GM19023 (cell line): ENCODE results near the gene POLR2J.

Experiments used
- ATAC-seq: cut with Tn5 transposase; IDR thresholded peaks from one replicate; pipeline ENCODE4 v1.9.1; 2021; ENCODE audit warnings: mild to moderate bottlenecking, moderate library complexity; ENCODE audit not compliant: unreplicated experiment

POLR2J gene

DNA sequence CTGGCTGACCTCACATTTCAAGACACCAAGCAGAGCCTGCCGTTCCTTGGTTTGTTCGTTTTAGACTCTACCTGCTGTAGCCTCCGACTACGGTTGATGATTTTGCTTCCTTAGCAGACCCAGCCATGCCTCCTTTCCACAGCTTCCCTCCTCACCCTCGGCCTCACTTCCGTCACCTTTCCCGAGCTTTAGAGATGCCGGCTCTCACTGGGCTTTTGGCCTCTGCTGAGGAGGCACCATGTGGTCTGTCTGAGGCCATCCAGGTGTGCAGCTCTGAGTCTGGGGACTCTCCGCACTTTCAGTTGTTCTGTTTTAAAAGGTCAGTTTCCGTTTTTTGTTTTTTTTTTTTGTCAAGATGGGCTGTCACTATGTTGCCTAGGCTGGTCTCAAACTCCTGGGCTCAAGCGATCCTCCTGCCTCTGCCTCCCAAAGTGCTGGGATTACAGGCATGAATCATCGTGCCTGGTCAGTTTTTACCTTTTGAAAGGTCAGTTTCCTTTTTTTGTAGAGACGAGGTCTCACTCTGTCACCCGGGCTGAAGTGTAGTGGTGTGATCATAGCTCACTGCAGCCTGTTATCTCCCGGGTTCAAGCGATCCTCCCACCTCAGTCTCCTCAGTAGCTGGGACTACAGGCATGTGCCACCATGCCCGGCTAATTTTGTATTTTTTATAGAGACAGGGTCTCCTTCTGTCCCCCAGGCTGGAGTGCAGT lies 33.6 kb downstream of the POLR2J start:
- peak; percentile 41 for ATAC-seq

DNA sequence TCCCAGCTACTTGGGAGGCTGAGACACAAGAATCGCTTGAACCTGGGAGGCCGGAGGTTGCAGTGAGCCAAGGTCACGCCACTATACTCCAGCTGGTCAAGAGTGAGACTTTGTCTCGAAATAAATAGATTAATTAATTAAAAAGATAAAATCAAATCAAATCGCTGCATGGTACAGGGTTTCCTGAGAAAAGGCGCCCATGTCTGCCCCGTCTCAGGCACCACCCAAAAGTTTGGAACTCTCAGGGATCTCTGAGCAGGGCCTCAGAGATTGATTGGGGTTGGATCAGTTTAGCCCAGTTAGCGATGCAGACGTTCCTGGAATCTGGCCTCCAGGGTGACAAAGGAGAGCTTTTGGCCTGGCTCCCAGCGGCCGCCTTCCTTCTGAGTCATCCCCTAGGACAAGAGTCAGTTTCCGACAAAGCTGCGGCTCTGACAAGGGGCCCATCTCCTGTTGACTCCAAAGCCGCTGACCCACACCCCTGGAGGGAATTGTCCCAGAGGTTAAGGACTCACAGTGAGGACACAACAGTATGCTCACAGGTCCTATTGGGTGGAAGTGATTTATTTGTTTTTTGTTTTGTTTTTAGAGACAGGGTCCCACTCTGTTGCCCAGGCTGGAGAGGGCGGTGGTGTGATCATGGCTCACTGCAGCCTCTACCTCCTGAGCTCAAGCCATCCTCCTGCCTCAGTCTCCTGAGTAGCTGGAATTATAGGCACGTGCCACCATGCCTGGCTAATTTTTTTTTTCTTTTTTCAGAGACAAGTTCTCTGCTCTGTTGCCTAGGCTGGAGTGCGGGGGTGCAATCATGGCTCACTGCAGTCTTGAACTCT lies 38.5 kb downstream of the POLR2J start:
- ATAC-seq, result no peak

DNA sequence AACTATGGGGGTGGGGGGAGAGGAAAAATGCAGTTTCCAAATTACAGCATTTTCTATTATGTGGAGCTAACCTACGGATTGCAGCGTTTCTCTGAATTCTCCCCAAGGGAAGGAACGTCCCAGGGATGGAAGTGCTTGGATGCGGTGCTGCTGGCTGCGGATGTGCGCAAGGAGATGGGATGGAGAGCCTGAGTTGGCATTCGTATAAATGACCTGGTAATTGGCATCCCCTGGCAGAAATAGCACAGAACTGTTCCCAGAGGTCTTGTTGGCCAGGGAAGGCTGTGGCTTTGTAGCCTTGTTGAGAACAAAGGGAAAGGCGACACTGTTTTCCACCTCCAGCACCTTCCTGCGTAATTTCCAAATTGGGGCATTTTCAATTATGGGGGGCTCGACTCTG lies 42.6 kb downstream of the POLR2J start:
- ATAC-seq, result no peak

DNA sequence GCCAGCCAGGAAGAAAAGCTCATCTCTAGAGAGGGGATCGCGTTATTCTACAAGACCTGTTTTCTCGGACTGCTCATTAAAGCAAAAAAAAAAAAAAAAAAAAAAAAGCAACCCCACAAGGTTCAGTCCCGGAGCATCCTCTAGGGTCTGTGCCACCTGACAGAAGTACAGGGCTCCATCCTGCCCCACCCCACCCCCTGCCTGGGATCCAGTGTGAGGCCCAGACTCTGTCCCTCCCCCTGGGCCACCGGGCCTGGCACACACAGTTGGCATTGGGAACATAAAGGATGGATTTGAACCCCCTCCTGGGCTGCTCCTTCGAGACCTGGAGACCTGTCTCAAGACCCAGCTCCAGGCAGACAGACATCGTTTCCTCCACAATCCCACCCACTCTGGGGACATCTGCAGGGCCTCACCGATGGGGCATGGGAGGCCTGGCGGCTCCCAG lies 44.7 kb downstream of the POLR2J start:
- no peak for ATAC-seq

GRCh38 chr7:102433219-102434038 lies 45.3 kb downstream of the POLR2J start, which contains the start of gene ORAI2:
TSS of gene ORAI2 (plus strand) at chr7:102433575. CDS start at chr7:102438957, 5,382 bp downstream.
- peak; percentile 67 for ATAC-seq

DNA sequence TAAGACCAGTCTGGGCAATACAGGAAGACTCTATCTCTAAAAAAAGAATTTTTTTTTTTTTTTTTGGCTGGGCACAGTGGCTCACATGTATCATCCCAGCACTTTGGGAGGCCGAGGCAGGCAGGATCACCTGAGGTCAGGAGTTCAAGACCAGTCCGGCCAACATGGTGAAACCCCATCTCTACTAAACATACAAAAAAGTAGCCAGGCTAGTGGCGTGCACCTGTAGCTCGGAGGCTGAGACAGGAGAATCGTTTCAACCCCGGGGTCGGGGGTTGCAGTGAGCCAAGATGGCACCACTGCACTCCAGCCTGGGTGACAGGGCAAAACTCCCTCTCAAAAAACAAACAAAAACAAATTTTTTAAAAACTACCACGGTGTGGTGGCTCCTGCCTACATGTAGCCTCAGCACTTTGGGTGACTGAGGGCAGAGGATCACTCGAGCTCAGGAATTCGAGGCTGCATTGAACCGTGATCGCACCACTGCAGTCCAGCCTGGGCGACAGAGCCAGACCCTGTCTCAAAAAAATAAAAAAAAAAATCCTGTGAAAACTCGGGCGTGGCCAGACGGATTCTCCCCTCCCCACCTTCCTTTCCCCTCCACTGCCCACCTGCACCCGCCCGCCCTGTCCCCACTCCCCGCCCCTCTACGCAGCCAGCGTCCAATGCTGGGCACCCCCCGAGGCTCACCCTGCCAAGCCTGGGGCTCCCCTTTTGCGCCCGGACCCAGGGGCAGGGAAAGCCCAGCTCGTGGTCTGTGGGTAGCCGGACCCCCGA lies 46.1 kb downstream of the POLR2J start:
- peak; percentile 34 for ATAC-seq

GRCh38 chr7:102431617-102432298 lies 47.0 kb downstream of the POLR2J start:
- no peak for ATAC-seq

DNA sequence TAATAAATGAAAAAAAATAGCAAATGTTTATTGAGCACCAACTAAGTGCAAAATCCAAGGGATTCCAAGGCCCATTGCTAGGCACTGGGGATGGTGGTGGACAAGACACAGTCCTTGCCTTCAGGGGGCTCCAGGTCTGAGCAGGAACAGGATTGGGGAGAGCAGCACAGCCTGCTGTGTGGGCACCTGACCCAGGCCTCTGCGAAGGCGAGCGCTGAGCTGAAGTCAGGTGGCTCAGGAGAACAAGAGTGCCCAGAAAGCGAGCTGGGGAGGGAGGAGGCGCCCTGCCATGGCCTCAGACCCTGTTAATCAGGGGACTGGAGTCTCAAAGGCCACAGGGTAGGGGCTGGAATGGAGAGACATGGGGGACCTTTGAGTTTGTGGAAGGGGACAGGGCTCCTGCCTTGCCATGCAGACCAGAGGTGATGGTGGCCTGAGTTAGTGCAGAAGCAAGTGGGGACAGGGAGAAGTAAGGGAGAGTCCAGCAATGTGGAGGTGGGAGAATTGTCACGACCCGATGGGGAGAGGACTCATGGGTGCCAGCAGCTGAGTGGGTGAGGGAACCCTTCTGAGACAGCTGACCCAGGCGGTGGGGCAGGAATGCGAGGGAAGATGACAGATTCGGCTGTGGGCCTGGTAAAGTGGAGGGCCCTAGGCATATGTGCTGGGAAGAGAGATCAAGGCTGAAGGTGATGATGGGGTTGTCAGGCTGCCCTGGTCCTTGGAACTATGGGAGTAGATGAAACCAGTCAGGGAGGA lies 49.4 kb downstream of the POLR2J start:
- ATAC-seq, result no peak

- no peak for ATAC-seq
Observed at GRCh38 chr7:102427019-102427405, 51.7 kb downstream of the POLR2J start.

DNA sequence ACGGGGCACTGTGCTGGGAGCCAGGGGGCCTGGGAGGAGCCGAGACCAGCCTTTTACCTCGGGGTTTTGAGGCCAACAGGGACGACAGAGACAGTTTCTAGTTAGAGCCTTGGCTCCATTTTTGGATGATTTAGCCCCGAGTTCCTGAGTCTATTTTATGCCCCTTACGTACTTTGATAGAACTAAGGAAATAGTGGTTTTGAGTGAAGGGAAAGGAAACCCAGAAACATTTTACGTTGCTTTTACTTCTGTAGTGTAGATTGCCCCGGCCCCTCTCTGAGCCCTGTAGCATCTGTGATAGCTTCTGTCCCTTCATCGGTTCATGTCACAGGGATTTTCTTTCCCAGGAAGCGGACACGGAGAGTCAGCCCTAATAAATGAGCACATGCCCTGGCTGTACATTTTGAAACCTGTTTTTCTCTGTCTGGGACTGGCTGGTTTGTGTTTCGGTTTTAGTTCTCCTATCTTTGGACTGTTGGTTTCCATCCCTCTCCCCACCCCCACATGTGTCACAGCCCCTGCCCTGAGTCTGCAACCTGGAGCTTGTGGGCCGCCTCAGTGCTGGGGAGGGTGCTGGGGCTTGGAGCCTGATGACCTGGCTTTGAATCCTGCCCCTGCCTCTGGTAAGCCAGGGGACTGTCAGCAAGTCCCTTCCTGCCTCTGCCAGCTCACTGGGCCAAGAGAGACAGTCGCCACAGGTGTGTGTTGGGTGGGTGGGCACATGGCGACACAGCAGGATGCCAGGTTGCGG lies 52.3 kb downstream of the POLR2J start:
- peak; percentile 47 for ATAC-seq

GRCh38 chr7:102425639-102426267 lies 53.0 kb downstream of the POLR2J start:
- ATAC-seq, result peak; percentile 57

GRCh38 chr7:102424787-102425218 lies 53.9 kb downstream of the POLR2J start:
- ATAC-seq, result no peak

- ATAC-seq, result no peak
Observed at GRCh38 chr7:102424129-102424551, 54.6 kb downstream of the POLR2J start.
